HepG2 (cell line): Measurements from ENCODE around the gene TESK1. TPM values are rescaled to one million over a fixed set of nuclear protein-coding genes. Genes with fewer than 3 reads are reported as not detected.

ENCODE experiments used
- CREBL2 ChIP-seq: sonication (generic); formaldehyde crosslinking; IDR thresholded peaks from 2 replicates; pipeline ENCODE4 v1.8.1; 2023; ENCODE audit warnings: missing genetic modification reagents, mild to moderate bottlenecking, borderline replicate concordance
- FOSL1 ChIP-seq: sonication (generic); formaldehyde crosslinking; IDR thresholded peaks from 2 replicates; pipeline ENCODE4 v1.9.0; 2021; ENCODE audit warnings: missing genetic modification reagents, borderline replicate concordance
- HDAC6 ChIP-seq: fragments of 200-600 bp; sonication (generic); IDR thresholded peaks from 2 replicates; pipeline ENCODE4 v1.7.0; 2017; ENCODE audit warnings: mild to moderate bottlenecking, antibody characterized with exemption, low read length, low read depth
- HNRNPH1 ChIP-seq: fragments of 200-400 bp; formaldehyde crosslinking; optimal IDR thresholded peaks from 2 replicates; pipeline ENCODE3; 2017; ENCODE audit warnings: mild to moderate bottlenecking, low read depth, low read length
- JUNB ChIP-seq: sonication (generic); formaldehyde crosslinking; IDR thresholded peaks from 2 replicates; pipeline ENCODE4 v1.8.0; 2022; ENCODE audit warnings: missing genetic modification reagents, mild to moderate bottlenecking, borderline replicate concordance
- KDM5A ChIP-seq: fragments of 200-600 bp; sonication (generic); IDR thresholded peaks from 2 replicates; pipeline ENCODE4 v1.7.0; 2018; ENCODE audit warnings: antibody characterized with exemption, mild to moderate bottlenecking, low read length, borderline replicate concordance
- MIXL1 ChIP-seq: IDR thresholded peaks from 2 replicates; pipeline ENCODE4 v1.6.1; 2016
- PCBP2 ChIP-seq: fragments of 200-400 bp; formaldehyde crosslinking; optimal IDR thresholded peaks from 2 replicates; pipeline ENCODE3; 2018; ENCODE audit warnings: low read length, low read depth; ENCODE audit not compliant: poor library complexity, severe bottlenecking
- RFXAP ChIP-seq: sonication (generic); formaldehyde crosslinking; IDR thresholded peaks from 2 replicates; pipeline ENCODE4 v1.4.0; 2020; ENCODE audit warnings: missing genetic modification reagents, borderline replicate concordance
- SNAPC2 ChIP-seq: sonication (generic); formaldehyde crosslinking; IDR thresholded peaks from 2 replicates; pipeline ENCODE4 v1.8.1; 2022; ENCODE audit warnings: mild to moderate bottlenecking, missing genetic modification reagents
- SP1 ChIP-seq, 2 experiments: fragments of 450-650 bp in 1 of 2; sonication (generic) in 1 of 2; formaldehyde crosslinking in 1 of 2; IDR thresholded peaks; 2 replicates each; pipeline versions ENCODE4 v1.4.0 to v1.6.1; 2016 to 2020; ENCODE audit warnings: missing genetic modification reagents in 1 of 2
- SRY ChIP-seq: sonication (generic); formaldehyde crosslinking; IDR thresholded peaks from 2 replicates; pipeline ENCODE4 v1.8.0; 2022; ENCODE audit warnings: mild to moderate bottlenecking, missing genetic modification reagents
- TERF1 ChIP-seq: sonication (generic); formaldehyde crosslinking; IDR thresholded peaks from 2 replicates; pipeline ENCODE4 v1.8.0; 2022; ENCODE audit warnings: mild to moderate bottlenecking, missing genetic modification reagents, moderate library complexity
- ZBTB1 ChIP-seq: sonication (generic); formaldehyde crosslinking; IDR thresholded peaks from 2 replicates; pipeline ENCODE4 v1.4.0; 2020; ENCODE audit warnings: missing genetic modification reagents, borderline replicate concordance
- ZNF101 ChIP-seq: sonication (generic); formaldehyde crosslinking; IDR thresholded peaks from 2 replicates; pipeline ENCODE4 v1.4.0; 2020; ENCODE audit warnings: mild to moderate bottlenecking, low read depth, missing genetic modification reagents, borderline replicate concordance
- ZNF24 ChIP-seq: fragments of 450-650 bp; IDR thresholded peaks from 2 replicates; pipeline ENCODE4 v1.6.1; 2017; ENCODE audit warnings: antibody characterized with exemption, mild to moderate bottlenecking
- ZNF256 ChIP-seq: sonication (generic); formaldehyde crosslinking; conservative IDR thresholded peaks from 2 replicates; pipeline ENCODE4 v1.4.0; 2020; ENCODE audit warnings: missing genetic modification reagents
- ZNF280B ChIP-seq: sonication (generic); formaldehyde crosslinking; IDR thresholded peaks from 2 replicates; pipeline ENCODE4 v1.5.0; 2020; ENCODE audit warnings: missing genetic modification reagents, mild to moderate bottlenecking, borderline replicate concordance
- ZNF343 ChIP-seq: sonication (generic); formaldehyde crosslinking; IDR thresholded peaks from 2 replicates; pipeline ENCODE4 v1.4.0; 2020; ENCODE audit warnings: mild to moderate bottlenecking, missing genetic modification reagents
- ZNF530 ChIP-seq: sonication (generic); formaldehyde crosslinking; IDR thresholded peaks from 2 replicates; pipeline ENCODE4 v1.5.0; 2020; ENCODE audit warnings: low read depth, mild to moderate bottlenecking, missing genetic modification reagents
- ZNF747 ChIP-seq: sonication (generic); formaldehyde crosslinking; IDR thresholded peaks from 2 replicates; pipeline ENCODE4 v1.8.1; 2023; ENCODE audit warnings: missing genetic modification reagents, mild to moderate bottlenecking, borderline replicate concordance
- ZSCAN25 ChIP-seq: sonication (generic); formaldehyde crosslinking; IDR thresholded peaks from 2 replicates; pipeline ENCODE4 v1.8.0; 2022; ENCODE audit warnings: mild to moderate bottlenecking, missing genetic modification reagents
- polyA plus RNA-seq, 8 experiments: library from polyadenylated mRNA; depleted of rRNA in 3 of 8; stranded (reverse) in 7 of 8; unstranded in 1 of 8; fragments of >200 nt; fragmentation: Illumina TruSeq in 4 of 8; extraction: Trizol in 4 of 8; gene quantifications; 2 replicates each; pipeline versions ENCODE4 v1.2.1 to v1.2.3, GENCODE V29; 2011 to 2016; ENCODE audit warnings: low read depth in 4 of 8, missing spikeins in 1 of 8, mixed read lengths in 1 of 8; ENCODE audit not compliant: insufficient read depth in 1 of 8
- total RNA-seq, 5 experiments: library from RNA; depleted of rRNA; stranded (reverse); fragments of >200 nt; fragmentation: Illumina TruSeq; extraction: Trizol; gene quantifications; 2 replicates each; pipeline ENCODE4 v1.2.3, GENCODE V29; 2016; ENCODE audit warnings: low read depth in 1 of 5
- TF ChIP-seq, protein P1 (sequence below): sonication (generic); formaldehyde crosslinking; IDR thresholded peaks from 2 replicates; pipeline ENCODE4 v1.8.1; 2022; ENCODE audit warnings: low read depth, mild to moderate bottlenecking, missing genetic modification reagents

Gene TESK1
- total and polyA plus RNA-seq, 2 of the 13 experiments (the other 11 are each of a cell fraction or from before 2014, with no cell fraction given), result 7.3 to 13.6 TPM

- TF ChIP-seq ZNF101 (CRISPR knock-in tag), result no peak
- 0 out of 2 replicates have a peak, but pooled peaks have one; percentile 18 for TF ChIP-seq ZNF24
- TF ChIP-seq HDAC6, result no peak
- TF ChIP-seq KDM5A, result no peak; the same call in 1 of the 2 replicates
- no peak for TF ChIP-seq ZSCAN25 (CRISPR knock-in tag)
- 0 out of 2 replicates have a peak, but pooled peaks have one; percentile 10 for TF ChIP-seq SRY (CRISPR knock-in tag)
- TF ChIP-seq, protein P1, sequence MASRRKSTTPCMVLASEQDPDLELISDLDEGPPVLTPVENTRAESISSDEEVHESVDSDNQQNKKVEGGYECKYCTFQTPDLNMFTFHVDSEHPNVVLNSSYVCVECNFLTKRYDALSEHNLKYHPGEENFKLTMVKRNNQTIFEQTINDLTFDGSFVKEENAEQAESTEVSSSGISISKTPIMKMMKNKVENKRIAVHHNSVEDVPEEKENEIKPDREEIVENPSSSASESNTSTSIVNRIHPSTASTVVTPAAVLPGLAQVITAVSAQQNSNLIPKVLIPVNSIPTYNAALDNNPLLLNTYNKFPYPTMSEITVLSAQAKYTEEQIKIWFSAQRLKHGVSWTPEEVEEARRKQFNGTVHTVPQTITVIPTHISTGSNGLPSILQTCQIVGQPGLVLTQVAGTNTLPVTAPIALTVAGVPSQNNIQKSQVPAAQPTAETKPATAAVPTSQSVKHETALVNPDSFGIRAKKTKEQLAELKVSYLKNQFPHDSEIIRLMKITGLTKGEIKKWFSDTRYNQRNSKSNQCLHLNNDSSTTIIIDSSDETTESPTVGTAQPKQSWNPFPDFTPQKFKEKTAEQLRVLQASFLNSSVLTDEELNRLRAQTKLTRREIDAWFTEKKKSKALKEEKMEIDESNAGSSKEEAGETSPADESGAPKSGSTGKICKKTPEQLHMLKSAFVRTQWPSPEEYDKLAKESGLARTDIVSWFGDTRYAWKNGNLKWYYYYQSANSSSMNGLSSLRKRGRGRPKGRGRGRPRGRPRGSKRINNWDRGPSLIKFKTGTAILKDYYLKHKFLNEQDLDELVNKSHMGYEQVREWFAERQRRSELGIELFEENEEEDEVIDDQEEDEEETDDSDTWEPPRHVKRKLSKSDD (CRISPR knock-in tag), result no peak
- TF ChIP-seq HNRNPH1, result no peak
- 0 out of 2 replicates have a peak, but pooled peaks have one; percentile 38 for TF ChIP-seq RFXAP
- TF ChIP-seq PCBP2, result no peak
- TF ChIP-seq JUNB (CRISPR knock-in tag), result no peak
- no peak for TF ChIP-seq SP1 (IDR thresholded peaks at IDR 0.05)
- peak; percentile 66 for TF ChIP-seq SP1 (CRISPR knock-in tag; IDR thresholded peaks at IDR 0.05)
- no peak for TF ChIP-seq FOSL1 (CRISPR knock-in tag)
- TF ChIP-seq CREBL2 (CRISPR knock-in tag), result no peak
- TF ChIP-seq TERF1 (CRISPR knock-in tag), result no peak
- TF ChIP-seq ZNF280B (CRISPR knock-in tag), result no peak
- TF ChIP-seq MIXL1 (CRISPR knock-in tag), result no peak
- no peak for TF ChIP-seq ZNF530 (CRISPR knock-in tag)
- TF ChIP-seq ZNF256, result no peak
- no peak for TF ChIP-seq ZNF343 (CRISPR knock-in tag)
- TF ChIP-seq ZNF747, result no peak
- TF ChIP-seq SNAPC2 (CRISPR knock-in tag), result no peak; the same call in 1 of the 2 replicates
- TF ChIP-seq ZBTB1 (CRISPR knock-in tag), result no peak
These were observed at the start of gene TESK1 (continued) for GRCh38 chr9:35604578-35605350.
